ENCODE results near the gene GRPEL1. TPM values are rescaled to one million over a fixed set of nuclear protein-coding genes. Genes with fewer than 3 reads are reported as not detected.

The GRPEL1 gene
- total RNA-seq, 1 experiment from 2014 or later: 74.5 TPM

GRCh38 chr4:7021355-7021754 is 46.5 kb downstream of the GRPEL1 start:
- H4K20me1 ChIP-seq (ENCODE audit: low read length): no peaks in the 10 kb centered on the region
- POLR2A ChIA-PET (ENCODE audit: unreplicated experiment): no interaction called here
- intact Hi-C loops (cut with micrococcal nuclease): no loop called here

GRCh38 chr4:7020856-7021255 is 47.0 kb downstream of the GRPEL1 start:
- Histone ChIP-seq H3K9me3 (ENCODE audit: low read length) (no peaks in the 10 kb centered on the region), H3K36me3 (ENCODE audit: low read depth, low read length) (peaks cover 3% of the 10 kb centered on the region; the same call in 1 of the 2 replicates), H3K9ac (ENCODE audit: low read length) (no peak overlapping the region), H3K27me3 (ENCODE audit: low read length) (no peaks in the 10 kb centered on the region), H3F3A (ENCODE audit: low read length, unreplicated experiment) (no peaks in the 10 kb centered on the region), H3K79me2 (ENCODE audit: low read length) (no peaks in the 10 kb centered on the region; the same call in 1 of the 2 replicates), H3K4me3 (ENCODE audit: low read length) (no peak overlapping the region), H3K27ac (ENCODE audit: low read length) (no peak overlapping the region), H3K4me1 (ENCODE audit: insufficient read depth, low read length) (peaks cover 11% of the 10 kb centered on the region), H3K4me2 (ENCODE audit: low read length) (no peak overlapping the region), H2AFZ (ENCODE audit: low read length) (no peak overlapping the region), H4K20me1 (ENCODE audit: low read length) (no peaks in the 10 kb centered on the region), H3K9me2 (replicated peaks; ENCODE audit: low read length) (no peaks in the 10 kb centered on the region)
- TF ChIP-seq EZH2phosphoT487 (IDR thresholded peaks at IDR 0.05; ENCODE audit: borderline replicate concordance, low read length) (no peak), EZH2 (IDR thresholded peaks at IDR 0.05; ENCODE audit: low read length, unreplicated experiment) (no peak), CTCF (conservative IDR thresholded peaks at IDR 0.05; ENCODE audit: low read depth, low read length) (no peak)
- intact Hi-C loops (cut with micrococcal nuclease): no loop called here
- CTCF ChIA-PET: no interaction called here
- BruUV-seq (replicated peaks): no TSS peak
- ATAC-seq: no peak
- POLR2A ChIA-PET (ENCODE audit: unreplicated experiment): interaction anchor here (1.0 kb wide), 1 partner anchor 14 kb away, joined by 5 read pairs; no protein-coding TSS in a partner anchor
- no peak for DNase-seq

More at GRCh38 chr4:7021355-7021754, 46.5 kb downstream of the GRPEL1 start:
- H3K9me2 ChIP-seq (replicated peaks; ENCODE audit: low read length): no peaks in the 10 kb centered on the region
- H3F3A ChIP-seq (ENCODE audit: low read length, unreplicated experiment): no peaks in the 10 kb centered on the region
- H3K9me3 ChIP-seq (ENCODE audit: low read length): no peaks in the 10 kb centered on the region
- H3K27ac ChIP-seq (ENCODE audit: low read length): peak overlapping the region; percentile 87
- 0 out of 2 replicates have a peak overlapping the region, but pooled peaks have one; percentile 50 for H3K9ac ChIP-seq (ENCODE audit: low read length)
- DNase-seq (no peak), ATAC-seq (no peak)
- no TSS peak for BruUV-seq (replicated peaks)
- no peak overlapping the region for H3K4me3 ChIP-seq (ENCODE audit: low read length)
- H2AFZ ChIP-seq (ENCODE audit: low read length): no peak overlapping the region
- no peaks in the 10 kb centered on the region for H3K27me3 ChIP-seq (ENCODE audit: low read length)
- H3K4me2 ChIP-seq (ENCODE audit: low read length): no peak overlapping the region
- H3K4me1 ChIP-seq (ENCODE audit: insufficient read depth, low read length): peaks cover 11% of the 10 kb centered on the region
- no peak for TF ChIP-seq CTCF (conservative IDR thresholded peaks at IDR 0.05; ENCODE audit: low read depth, low read length)
- no peak for TF ChIP-seq EZH2phosphoT487 (IDR thresholded peaks at IDR 0.05; ENCODE audit: borderline replicate concordance, low read length)
- no peak for TF ChIP-seq EZH2 (IDR thresholded peaks at IDR 0.05; ENCODE audit: low read length, unreplicated experiment)
- peaks cover 3% of the 10 kb centered on the region for H3K36me3 ChIP-seq (ENCODE audit: low read depth, low read length)
- H3K79me2 ChIP-seq (ENCODE audit: low read length): no peaks in the 10 kb centered on the region; the same call in 1 of the 2 replicates
- CTCF ChIA-PET: interaction anchor here (1.0 kb wide), 1 partner anchor 22 kb away, joined by 3 read pairs; the partner anchor contains the start of gene TADA2B

- no peaks in the 10 kb centered on the region; the same call in 1 of the 2 replicates for H3K79me2 ChIP-seq (ENCODE audit: low read length)
- H3K9me3 ChIP-seq (ENCODE audit: low read length): no peaks in the 10 kb centered on the region
- ATAC-seq: no peak
- no peak overlapping the region for H3K27ac ChIP-seq (ENCODE audit: low read length)
- no peak for DNase-seq
- H3K4me1 ChIP-seq (ENCODE audit: insufficient read depth, low read length): peaks cover 11% of the 10 kb centered on the region
- H3F3A ChIP-seq (ENCODE audit: low read length, unreplicated experiment): no peaks in the 10 kb centered on the region
- H2AFZ ChIP-seq (ENCODE audit: low read length): no peak overlapping the region
- BruUV-seq (replicated peaks): no TSS peak
- POLR2A ChIA-PET (ENCODE audit: unreplicated experiment): interaction anchor here (1.0 kb wide), 1 partner anchor 14 kb away, joined by 5 read pairs; no protein-coding TSS in a partner anchor
- H3K9me2 ChIP-seq (replicated peaks; ENCODE audit: low read length): no peaks in the 10 kb centered on the region
- no peaks in the 10 kb centered on the region for H4K20me1 ChIP-seq (ENCODE audit: low read length)
- no peaks in the 10 kb centered on the region for H3K27me3 ChIP-seq (ENCODE audit: low read length)
- intact Hi-C loops (cut with micrococcal nuclease): no loop called here
- H3K36me3 ChIP-seq (ENCODE audit: low read depth, low read length): peaks cover 3% of the 10 kb centered on the region; the same call in 1 of the 2 replicates
- H3K9ac ChIP-seq (ENCODE audit: low read length): no peak overlapping the region
- no peak overlapping the region for H3K4me2 ChIP-seq (ENCODE audit: low read length)
- CTCF ChIA-PET: no interaction called here
- TF ChIP-seq CTCF (conservative IDR thresholded peaks at IDR 0.05; ENCODE audit: low read depth, low read length) (no peak), EZH2 (IDR thresholded peaks at IDR 0.05; ENCODE audit: low read length, unreplicated experiment) (no peak), EZH2phosphoT487 (IDR thresholded peaks at IDR 0.05; ENCODE audit: borderline replicate concordance, low read length) (no peak)
- no peak overlapping the region for H3K4me3 ChIP-seq (ENCODE audit: low read length)
These were observed 47.6 kb downstream of the GRPEL1 start for GRCh38 chr4:7020290-7020689.
